Left lung (tissue), 10 donors: ENCODE data around the gene NIPAL1. TPM values are rescaled to one million over a fixed set of nuclear protein-coding genes. Genes with fewer than 3 reads are reported as not detected.
A peak's percentile ranks its signal among the peaks of the same experiment; 100 is the strongest.

ENCODE experiments used
- ATAC-seq: fragments of 200-7000 bp; cut with Tn5 transposase; one replicate; pipeline ENCODE4 v1.9.1; 2020; ENCODE audit warnings: moderate library complexity
- DNase-seq, 4 donors: peaks; one replicate each; pipeline ENCODE4 v3.0.0-alpha.2; 2013 to 2020
- H3K27ac ChIP-seq, 2 donors: fragments of 200-600 bp; sonication (generic) in 1 of 2; one replicate each; pipeline versions ENCODE4 v1.5.0 to v1.8.0; 2020 to 2021
- H3K27me3 ChIP-seq, 2 donors: fragments of 200-600 bp; sonication (generic) in 1 of 2; one replicate each; pipeline versions ENCODE4 v1.5.0 to v1.8.0; 2020 to 2021
- H3K36me3 ChIP-seq, 2 donors: fragments of 200-600 bp; sonication (generic) in 1 of 2; one replicate each; pipeline versions ENCODE4 v1.5.0 to v1.8.0; 2020 to 2021
- H3K4me1 ChIP-seq, 2 donors: fragments of 200-600 bp; one replicate each; pipeline ENCODE4 v1.8.0; 2021
- H3K4me3 ChIP-seq, 2 donors: fragments of 200-600 bp; sonication (generic) in 1 of 2; one replicate each; pipeline versions ENCODE4 v1.5.0 to v1.8.0; 2020 to 2021; ENCODE audit warnings: mild to moderate bottlenecking in 1 of 2
- H3K9me3 ChIP-seq, 2 donors: fragments of 200-600 bp; sonication (generic) in 1 of 2; one replicate each; pipeline versions ENCODE4 v1.5.0 to v1.8.0; 2020 to 2021
- CTCF ChIP-seq, 2 donors: fragments of 200-600 bp; sonication (generic) in 1 of 2; IDR thresholded peaks; one replicate each; pipeline versions ENCODE4 v1.5.0 to v1.8.0; 2021; ENCODE audit warnings: antibody characterized with exemption in 2 of 2
- intact Hi-C, 2 donors: fragments of 100-400 bp; cut with DNase I; formaldehyde crosslinking; loops; one replicate each; pipeline versions ENCODE4 v1.11.2 to v1.14.2; 2022
- polyA plus RNA-seq, 6 donors: library from polyadenylated mRNA; unstranded; fragments of 120-200 nt; gene quantifications; one replicate each; pipeline ENCODE4 v1.2.1, GENCODE V29; 2013; ENCODE audit not compliant: insufficient read length in 6 of 6
- total RNA-seq, 2 donors: library from RNA; stranded (reverse); fragmentation: NEBNext Ultra II Directional; extraction: Animal tissue kit (Norgen Biotek cat#: 25700); gene quantifications; one replicate each; pipeline ENCODE4 v1.2.1, GENCODE V29; 2021
- donor health status: DM: no; HTN: yes; CAD: no.
- donor health status: DM: no; HTN: no; CAD: no.

Gene NIPAL1
- total and polyA plus RNA-seq, 8 donors = 1.6 to 4.1 (median 3.3) TPM

DNA sequence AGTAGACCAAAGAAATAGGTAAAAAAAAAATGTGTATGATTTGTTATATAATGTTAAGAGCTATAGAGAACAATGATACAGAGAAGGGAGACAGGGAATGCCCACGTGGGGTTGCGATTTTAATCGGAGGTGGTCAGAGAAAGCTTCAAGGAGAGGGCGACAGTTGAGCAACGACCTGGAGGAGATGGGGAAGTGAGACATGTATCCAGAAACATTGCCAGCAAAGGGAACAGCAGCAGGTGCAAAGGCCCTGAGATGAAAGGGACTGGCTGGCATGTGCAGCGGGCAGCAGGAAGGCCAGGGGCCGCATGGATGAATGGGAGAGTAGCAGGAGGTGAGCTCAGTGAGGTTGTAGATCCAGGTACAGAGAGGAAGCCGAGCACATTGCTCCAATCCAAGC is 32.9 kb downstream of the NIPAL1 start:
- Histone ChIP-seq H3K27me3 (peaks cover 0 to 51% of the 10 kb centered on the region in 2 donors), H3K9me3 (no peaks in the 10 kb centered on the region), H3K4me1 (peaks cover 0 to 16% of the 10 kb centered on the region in 2 donors), H3K36me3 (no peaks in the 10 kb centered on the region), H3K27ac (no peak overlapping the region), H3K4me3 (no peak overlapping the region)
- no peak for TF ChIP-seq CTCF (IDR thresholded peaks at IDR 0.05)
- DNase-seq (peak in 1 of 4 donors; percentile 37), ATAC-seq (no peak)
- intact Hi-C loops = no loop called here

DNA sequence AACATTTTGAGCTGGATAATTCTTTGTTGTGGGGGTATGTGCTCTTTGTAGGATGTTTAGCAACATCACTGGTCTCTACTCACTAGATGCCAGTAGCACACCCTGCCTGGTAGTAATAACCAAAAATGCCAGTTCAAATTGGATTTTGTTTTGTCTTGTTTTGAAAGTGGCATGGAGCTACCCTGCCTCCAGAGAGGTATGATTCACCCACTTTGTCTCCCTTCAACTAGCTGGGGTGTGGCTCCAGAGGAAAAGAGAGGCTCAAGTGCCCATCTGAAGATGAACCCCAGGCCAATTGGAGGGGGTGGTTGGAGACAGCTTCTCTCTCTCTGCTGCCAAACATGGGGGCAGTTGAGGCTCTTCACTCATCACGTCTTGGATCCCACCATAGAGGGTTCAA is 34.5 kb downstream of the NIPAL1 start:
- H3K4me3 ChIP-seq = no peak overlapping the region
- peaks cover 0 to 16% of the 10 kb centered on the region in 2 donors for H3K4me1 ChIP-seq
- ATAC-seq = no peak
- no peak for DNase-seq
- no peak overlapping the region for H3K27ac ChIP-seq
- H3K27me3 ChIP-seq = peaks cover 0 to 35% of the 10 kb centered on the region in 2 donors
- TF ChIP-seq CTCF (IDR thresholded peaks at IDR 0.05) = no peak
- H3K36me3 ChIP-seq = no peaks in the 10 kb centered on the region
- no peaks in the 10 kb centered on the region for H3K9me3 ChIP-seq
- intact Hi-C loops = no loop called here

- H3K4me3 ChIP-seq = no peak overlapping the region
- H3K36me3 ChIP-seq = no peaks in the 10 kb centered on the region
- intact Hi-C loops = no loop called here
- DNase-seq (no peak), ATAC-seq (no peak)
- no peak overlapping the region for H3K27ac ChIP-seq
- H3K4me1 ChIP-seq = no peaks in the 10 kb centered on the region
- no peaks in the 10 kb centered on the region for H3K27me3 ChIP-seq
- no peak for TF ChIP-seq CTCF (IDR thresholded peaks at IDR 0.05)
- H3K9me3 ChIP-seq = peaks cover 0 to 1% of the 10 kb centered on the region in 2 donors
These were observed 42.3 kb downstream of the NIPAL1 start for GRCh38 chr4:48058617-48059530.

GRCh38 chr4:48064349-48064748 is 47.8 kb downstream of the NIPAL1 start:
- H3K27me3 ChIP-seq = no peaks in the 10 kb centered on the region
- intact Hi-C loops = no loop called here
- H3K9me3 ChIP-seq = peaks cover 0 to 1% of the 10 kb centered on the region in 2 donors
- H3K4me3 ChIP-seq = no peak overlapping the region
- H3K4me1 ChIP-seq = no peaks in the 10 kb centered on the region
- no peak for TF ChIP-seq CTCF (IDR thresholded peaks at IDR 0.05)
- no peak overlapping the region for H3K27ac ChIP-seq
- ATAC-seq = no peak
- no peak for DNase-seq
- H3K36me3 ChIP-seq = no peaks in the 10 kb centered on the region

DNA sequence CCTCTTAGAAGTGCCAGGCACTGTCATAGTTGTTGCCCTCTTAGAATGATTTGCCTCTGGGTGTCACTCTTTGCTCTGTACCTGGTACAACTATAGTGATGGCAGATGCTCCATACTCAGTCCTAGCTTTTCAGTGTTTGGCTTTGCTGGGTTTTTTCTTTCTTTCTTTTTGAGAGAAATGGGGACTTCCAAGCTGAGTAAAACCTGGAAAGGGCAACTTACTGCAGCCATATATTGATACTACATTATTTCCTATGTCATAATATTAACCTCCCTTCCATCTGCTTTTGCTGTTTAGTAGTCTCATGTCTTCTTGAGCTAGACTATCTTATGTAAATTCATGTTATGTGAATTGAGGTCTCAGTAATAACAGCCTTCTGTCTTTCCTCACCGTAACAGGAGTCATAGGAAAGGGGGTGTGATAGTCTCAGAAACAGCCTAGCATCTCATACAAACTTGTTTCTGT is 49.0 kb downstream of the NIPAL1 start:
- no peak for ATAC-seq
- intact Hi-C loops = no loop called here
- H3K4me1 ChIP-seq = no peaks in the 10 kb centered on the region

More for the DNA sequence above, 49.0 kb downstream of the NIPAL1 start:
- TF ChIP-seq CTCF (IDR thresholded peaks at IDR 0.05) = no peak
- H3K9me3 ChIP-seq = peaks cover 0 to 1% of the 10 kb centered on the region in 2 donors
- no peak overlapping the region for H3K27ac ChIP-seq
- no peak for DNase-seq
- no peak overlapping the region for H3K4me3 ChIP-seq
- no peaks in the 10 kb centered on the region for H3K36me3 ChIP-seq
- no peaks in the 10 kb centered on the region for H3K27me3 ChIP-seq
